LNCAP (cell line): ENCODE data around the gene SOX14.

Source experiments
- TF ChIP-seq, protein P1 (sequence below): fragments of 450-650 bp; IDR thresholded peaks from 2 replicates; pipeline ENCODE4 v1.5.1; 2017; ENCODE audit warnings: mild to moderate bottlenecking

SOX14 gene

DNA sequence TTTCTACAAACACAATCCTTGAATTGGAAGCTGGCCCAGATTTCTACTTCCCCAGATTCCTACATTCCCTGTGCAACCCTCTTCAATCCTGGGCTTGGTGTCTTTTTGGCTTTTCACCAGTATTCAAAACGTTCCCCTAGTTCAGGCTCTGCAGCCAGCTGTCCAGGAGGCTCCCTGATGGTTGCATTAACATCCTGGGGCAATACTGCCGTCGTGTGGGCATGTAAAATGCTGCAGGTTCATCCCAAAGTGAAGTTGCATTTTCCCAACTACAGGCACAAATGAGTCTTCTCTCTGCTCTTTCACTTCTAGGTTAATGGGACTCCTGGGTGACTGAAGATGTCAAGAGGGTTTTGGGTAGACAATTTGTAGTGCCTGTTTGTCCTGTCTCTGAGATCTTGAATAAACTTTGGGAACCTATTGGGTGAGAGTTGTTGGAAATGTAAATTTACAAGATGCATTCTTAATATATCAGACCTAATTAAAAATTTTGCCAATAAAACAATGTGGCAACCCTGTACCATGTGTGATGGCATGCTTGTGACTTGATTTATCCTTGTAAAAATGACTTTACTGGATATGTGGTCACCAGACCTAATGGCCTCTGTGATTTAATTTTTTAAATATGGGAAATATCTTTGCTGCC lies 28.6 kb downstream of the SOX14 start:
- TF ChIP-seq, protein P1, sequence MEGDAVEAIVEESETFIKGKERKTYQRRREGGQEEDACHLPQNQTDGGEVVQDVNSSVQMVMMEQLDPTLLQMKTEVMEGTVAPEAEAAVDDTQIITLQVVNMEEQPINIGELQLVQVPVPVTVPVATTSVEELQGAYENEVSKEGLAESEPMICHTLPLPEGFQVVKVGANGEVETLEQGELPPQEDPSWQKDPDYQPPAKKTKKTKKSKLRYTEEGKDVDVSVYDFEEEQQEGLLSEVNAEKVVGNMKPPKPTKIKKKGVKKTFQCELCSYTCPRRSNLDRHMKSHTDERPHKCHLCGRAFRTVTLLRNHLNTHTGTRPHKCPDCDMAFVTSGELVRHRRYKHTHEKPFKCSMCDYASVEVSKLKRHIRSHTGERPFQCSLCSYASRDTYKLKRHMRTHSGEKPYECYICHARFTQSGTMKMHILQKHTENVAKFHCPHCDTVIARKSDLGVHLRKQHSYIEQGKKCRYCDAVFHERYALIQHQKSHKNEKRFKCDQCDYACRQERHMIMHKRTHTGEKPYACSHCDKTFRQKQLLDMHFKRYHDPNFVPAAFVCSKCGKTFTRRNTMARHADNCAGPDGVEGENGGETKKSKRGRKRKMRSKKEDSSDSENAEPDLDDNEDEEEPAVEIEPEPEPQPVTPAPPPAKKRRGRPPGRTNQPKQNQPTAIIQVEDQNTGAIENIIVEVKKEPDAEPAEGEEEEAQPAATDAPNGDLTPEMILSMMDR: peak; percentile 76

DNA sequence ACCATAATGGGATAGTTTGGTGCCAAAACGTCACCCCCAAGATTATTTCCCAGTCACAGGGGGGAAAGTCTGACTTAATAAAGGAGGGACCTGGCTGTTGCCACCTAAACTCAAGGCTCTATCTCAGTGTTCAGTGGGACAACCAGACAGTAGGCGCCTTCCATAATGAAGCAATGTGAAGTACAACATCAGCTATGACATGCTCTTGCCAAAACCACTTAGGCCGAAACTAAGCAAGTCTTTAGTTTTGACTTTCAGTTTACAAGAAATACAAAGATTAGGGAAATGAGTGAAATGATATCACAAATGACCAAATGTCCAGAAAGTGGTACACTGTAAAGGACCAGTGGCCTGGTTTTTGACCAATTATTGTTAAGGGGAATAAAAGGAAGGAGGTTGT lies 32.9 kb downstream of the SOX14 start:
- TF ChIP-seq, protein P1: no peak

DNA sequence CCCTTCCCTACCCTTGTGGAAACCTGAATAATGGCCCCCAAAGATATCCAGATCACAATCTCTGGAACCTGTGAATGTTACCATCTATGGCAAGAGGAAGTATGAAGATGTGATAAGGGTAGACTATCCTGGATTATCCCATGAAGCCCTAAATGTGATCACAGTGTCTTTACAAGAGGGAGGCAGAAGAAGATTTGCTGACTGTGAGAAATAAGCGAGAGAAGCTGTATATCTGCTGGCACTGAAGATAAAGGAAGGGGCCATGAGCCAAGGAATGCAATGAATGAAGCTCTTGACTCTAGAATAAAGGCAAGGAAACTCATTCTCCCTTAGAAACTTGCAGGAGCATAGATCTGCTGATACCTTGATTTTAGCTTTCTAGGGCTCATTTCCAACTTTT lies 39.1 kb downstream of the SOX14 start:
- TF ChIP-seq, protein P1: no peak

DNA sequence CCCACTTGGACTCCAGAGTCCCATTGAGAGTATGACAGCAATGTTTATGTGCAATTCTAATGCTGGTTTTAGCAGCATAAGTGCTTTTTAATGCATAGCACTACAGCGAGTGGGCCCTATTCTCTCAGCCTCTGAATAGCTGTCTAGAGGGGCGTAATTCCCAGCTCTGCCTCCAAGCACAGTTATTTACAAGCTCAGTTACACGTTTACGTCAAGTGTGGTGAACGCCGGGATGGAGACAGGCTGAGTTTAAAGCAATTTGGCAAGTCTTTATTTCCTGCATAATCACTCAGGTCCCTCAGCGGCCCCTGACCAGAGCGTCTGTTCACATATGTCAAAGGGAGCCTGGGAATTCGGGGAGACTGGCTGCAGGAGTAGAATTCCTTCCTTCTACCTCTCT lies 43.9 kb downstream of the SOX14 start:
- TF ChIP-seq, protein P1: no peak

DNA sequence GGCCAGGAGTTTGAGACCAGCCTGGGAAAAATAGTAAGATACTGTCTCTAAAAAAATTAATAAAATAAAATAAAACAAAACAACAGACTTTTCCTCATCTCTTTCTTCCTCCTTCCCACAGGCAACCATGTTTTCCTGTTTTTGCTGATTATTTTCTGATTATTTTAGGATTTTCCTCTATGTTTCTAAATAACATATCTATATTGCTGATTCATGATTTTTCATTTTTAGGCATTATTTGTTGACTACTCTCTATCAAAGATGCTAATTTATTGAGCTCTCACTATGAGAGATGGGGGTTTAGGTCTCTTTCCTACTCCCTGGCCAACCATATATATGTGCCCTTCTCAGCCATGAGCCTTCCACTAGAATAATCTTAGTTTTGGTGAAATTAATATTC lies 45.4 kb downstream of the SOX14 start:
- TF ChIP-seq, protein P1: no peak

DNA sequence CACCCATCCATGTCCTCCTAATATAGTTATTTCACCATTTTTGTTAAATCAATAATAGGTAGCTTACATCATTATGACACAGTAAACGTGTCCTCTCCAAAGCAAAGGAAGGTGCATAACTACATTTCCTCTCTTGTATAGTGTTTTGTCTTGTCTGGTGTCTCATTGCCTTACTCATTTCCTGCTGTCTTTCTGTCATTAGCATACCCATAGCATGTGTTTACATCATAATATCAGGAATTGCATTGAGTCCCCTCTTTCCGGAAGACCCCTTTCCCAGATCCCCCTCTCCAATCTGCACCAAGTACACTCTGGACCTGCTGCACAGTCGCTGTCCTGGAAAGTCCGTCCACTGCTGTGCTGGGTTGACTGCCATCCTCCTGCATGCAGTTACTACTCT lies 47.9 kb downstream of the SOX14 start:
- TF ChIP-seq, protein P1: no peak

DNA sequence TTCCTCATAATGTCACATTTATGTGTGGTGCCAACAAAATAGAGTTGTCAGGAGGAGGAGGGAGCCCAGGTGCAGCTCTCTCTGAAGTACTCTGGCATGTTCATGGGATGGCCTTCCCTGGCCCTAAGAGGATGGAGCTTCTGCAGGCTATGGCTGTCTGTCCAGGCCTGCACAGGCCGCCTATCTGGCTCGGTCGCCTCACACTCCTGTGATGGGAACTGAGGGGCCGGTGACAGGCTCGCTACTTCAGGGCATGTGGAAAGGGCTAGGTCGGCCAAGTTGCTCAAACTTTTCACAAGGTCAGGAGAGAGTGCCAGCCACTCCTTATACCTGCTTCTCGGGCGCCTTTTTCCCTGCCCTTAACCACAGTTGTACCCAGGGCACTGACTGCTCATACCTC lies 51.1 kb downstream of the SOX14 start:
- TF ChIP-seq, protein P1: no peak
